HCT116 (cell line): ENCODE data around the gene CRISP1. TPM values are rescaled to one million over a fixed set of nuclear protein-coding genes. Genes with fewer than 3 reads are reported as not detected.
"Not testable (repeated sequence)": the region's sequence is repeated elsewhere in the genome, so short reads cannot be mapped to it uniquely, and the experiment has no call there.

Experiments used
- ATAC-seq: fragments of 200-7000 bp; cut with Tn5 transposase; 2 replicates; pipeline ENCODE4 v1.9.1; 2020; ENCODE audit warnings: mild to moderate bottlenecking, moderate library complexity
- BruUV-seq: library from RNA; stranded (reverse); fragments of 400-500 nt; replicated peaks from 2 replicates; lab custom pipeline; 2021; lab: Mats Ljungman, UMichigan
- CTCF ChIA-PET: fragments of 300-600 bp; sonication (Branson Sonifier 250); formaldehyde crosslinking; loops from one replicate; lab custom pipeline; 2021; ENCODE audit warnings: antibody characterized with exemption; lab: Charles Lee
- POLR2A ChIA-PET: fragments of 300-600, 350-600 bp; sonication (Branson Sonifier 250); formaldehyde crosslinking; loops from one replicate; lab custom pipeline; 2021; ENCODE audit warnings: antibody characterized with exemption; lab: Charles Lee
- RAD21 ChIA-PET, 2 experiments: fragments of 300-600 bp; sonication (Branson Sonifier 250); formaldehyde crosslinking; loops; one replicate each; lab custom pipeline; 2023; ENCODE audit warnings: low total read pairs in 2 of 2; ENCODE audit not compliant: uncharacterized antibody in 2 of 2, unreplicated experiment in 2 of 2, low non-redundant PET in 1 of 2; lab: Charles Lee
- DNase-seq: peaks from one replicate; pipeline ENCODE4 v3.0.0-alpha.2; 2010; ENCODE audit warnings: low read depth, low spot score
- H2AFZ ChIP-seq: fragments of 200-600 bp; shearing (Covaris generic), sonication (generic); 2 replicates; pipeline ENCODE4 v1.6.1; 2017; ENCODE audit warnings: low read depth, mixed run types, mixed read lengths, antibody characterized with exemption, low read length; ENCODE audit not compliant: poor library complexity, severe bottlenecking
- H3K27ac ChIP-seq: 2 replicates; pipeline ENCODE4 v1.5.1; 2012; ENCODE audit warnings: low read depth, low read length
- H3K27me3 ChIP-seq: fragments of 200-600 bp; sonication (generic); 2 replicates; pipeline ENCODE4 v1.6.1; 2016; ENCODE audit warnings: mixed run types, low read length, mixed read lengths; ENCODE audit not compliant: insufficient read depth
- H3K36me3 ChIP-seq, 2 experiments: fragments of 200-500 bp in 1 of 2; fragments of 200-600 bp in 1 of 2; sonication (Bioruptor generic) in 1 of 2; sonication (generic) in 1 of 2; 2 replicates each; pipeline versions ENCODE4 v1.5.1 to v1.6.1; 2014 to 2016; ENCODE audit warnings: low read length in 2 of 2, inconsistent platforms in 1 of 2, mixed read lengths in 1 of 2, mixed run types in 1 of 2; ENCODE audit not compliant: insufficient read depth in 2 of 2, control insufficient read depth in 1 of 2
- H3K4me1 ChIP-seq, 2 experiments: fragments of 200-600 bp in 1 of 2; sonication (generic) in 1 of 2; 2 replicates each; pipeline versions ENCODE4 v1.5.1 to v1.6.1; 2012 to 2017; ENCODE audit warnings: low read length in 2 of 2, inconsistent platforms in 1 of 2, mild to moderate bottlenecking in 1 of 2, mixed read lengths in 1 of 2, mixed run types in 1 of 2, moderate library complexity in 1 of 2; ENCODE audit not compliant: insufficient read depth in 2 of 2, control insufficient read depth in 1 of 2
- H3K4me2 ChIP-seq: fragments of 200-600 bp; sonication (generic); 2 replicates; pipeline ENCODE4 v1.6.1; 2017; ENCODE audit warnings: mixed run types, low read length, mixed read lengths
- H3K4me3 ChIP-seq, 2 experiments: fragments of 200-600 bp in 1 of 2; sonication (generic) in 1 of 2; replicated peaks in 1 of 2; 2 replicates each; pipeline ENCODE4 v1.5.1; 2011 to 2016; ENCODE audit warnings: low read length in 2 of 2, control low read depth in 1 of 2, low read depth in 1 of 2, mild to moderate bottlenecking in 1 of 2, mixed read lengths in 1 of 2, mixed run types in 1 of 2
- H3K79me2 ChIP-seq: fragments of 200-600 bp; sonication (generic); 2 replicates; pipeline ENCODE4 v1.6.1; 2017; ENCODE audit warnings: mild to moderate bottlenecking, mixed run types, low read length, moderate library complexity, mixed read lengths; ENCODE audit not compliant: insufficient read depth
- H3K9ac ChIP-seq: fragments of 200-600 bp; sonication (generic); 2 replicates; pipeline ENCODE4 v1.6.1; 2016; ENCODE audit warnings: low read length, mixed read lengths
- H3K9me2 ChIP-seq: fragments of 200-600 bp; sonication (generic), shearing (Covaris generic); 2 replicates; pipeline ENCODE4 v1.6.1; 2017; ENCODE audit warnings: mixed run types, mild to moderate bottlenecking, moderate library complexity; ENCODE audit not compliant: insufficient read depth
- H3K9me3 ChIP-seq, 2 experiments: fragments of 200-500 bp in 1 of 2; fragments of 200-600 bp in 1 of 2; sonication (Bioruptor generic) in 1 of 2; sonication (generic) in 1 of 2; 2 replicates each; pipeline ENCODE4 v1.6.1; 2014 to 2017; ENCODE audit warnings: low read length in 2 of 2, mixed read lengths in 2 of 2, inconsistent platforms in 1 of 2, low read depth in 1 of 2, mild to moderate bottlenecking in 1 of 2, mixed run types in 1 of 2, moderate library complexity in 1 of 2; ENCODE audit not compliant: control insufficient read depth in 1 of 2, insufficient read depth in 1 of 2
- H4K20me1 ChIP-seq: fragments of 200-600 bp; sonication (generic), shearing (Covaris generic); 2 replicates; pipeline ENCODE4 v1.6.1; 2017; ENCODE audit warnings: mixed run types, mild to moderate bottlenecking, moderate library complexity; ENCODE audit not compliant: insufficient read depth
- CBX3 ChIP-seq: IDR thresholded peaks from 2 replicates; pipeline ENCODE4 v1.6.1; 2012; ENCODE audit warnings: low read depth
- CEBPB ChIP-seq: IDR thresholded peaks from 2 replicates; pipeline ENCODE4 v1.6.1; 2012; ENCODE audit warnings: low read depth
- EZH2 ChIP-seq: fragments of 200-600 bp; sonication (generic); IDR thresholded peaks from 2 replicates; pipeline ENCODE4 v1.6.1; 2017; ENCODE audit warnings: antibody characterized with exemption, mixed run types
- EZH2phosphoT487 ChIP-seq: fragments of 200-600 bp; IDR thresholded peaks from 2 replicates; pipeline ENCODE4 v1.6.1; 2018; ENCODE audit warnings: antibody characterized with exemption, borderline replicate concordance
- JUND ChIP-seq: IDR thresholded peaks from 2 replicates; pipeline ENCODE4 v1.6.1; 2012
- POLR2A ChIP-seq: IDR thresholded peaks from 2 replicates; pipeline ENCODE4 v1.7.0; 2011; ENCODE audit warnings: borderline replicate concordance; ENCODE audit not compliant: insufficient read depth, insufficient read length; ENCODE audit errors: extremely low read depth
- TCF7L2 ChIP-seq: IDR thresholded peaks from 2 replicates; pipeline ENCODE4 v1.7.0; 2011; ENCODE audit warnings: borderline replicate concordance, inconsistent platforms; ENCODE audit not compliant: insufficient read depth, insufficient read length; ENCODE audit errors: extremely low read depth
- ZFX ChIP-seq: fragments of 450-650 bp; IDR thresholded peaks from 2 replicates; pipeline ENCODE4 v1.6.1; 2017
- ZNF274 ChIP-seq: fragments of 200-500 bp; sonication (Bioruptor generic); IDR thresholded peaks from 2 replicates; pipeline ENCODE4 v1.6.1; 2014; ENCODE audit warnings: mild to moderate bottlenecking, low read depth, low read length, inconsistent platforms
- intact Hi-C: fragments of 100-400 bp; cut with micrococcal nuclease; formaldehyde crosslinking; loops from 2 replicates; pipeline ENCODE4 v1.10.0; 2022
- total RNA-seq: library from RNA; stranded (reverse); gene quantifications from one replicate; pipeline ENCODE4 v1.2.1, GENCODE V29; 2021; ENCODE audit not compliant: unreplicated experiment
- TF ChIP-seq, protein P1 (sequence below): IDR thresholded peaks from 2 replicates; pipeline ENCODE4 v1.6.1; 2011; ENCODE audit warnings: mild to moderate bottlenecking, low read length, moderate library complexity; ENCODE audit not compliant: insufficient replicate concordance; ENCODE audit errors: extremely low read depth
- TF ChIP-seq, protein P2 (sequence below): IDR thresholded peaks from 2 replicates; pipeline ENCODE4 v1.6.1; 2012; ENCODE audit warnings: low read depth
- TF ChIP-seq, protein P3 (sequence below), 3 experiments: fragments of 200-600 bp in 1 of 3; sonication (generic) in 1 of 3; IDR thresholded peaks in 2 of 3; conservative IDR thresholded peaks in 1 of 3; 2 replicates each; pipeline ENCODE4 v1.5.1; 2012 to 2017; ENCODE audit warnings: low read depth in 2 of 3, low read length in 2 of 3, antibody characterized with exemption in 1 of 3, borderline replicate concordance in 1 of 3, control low read depth in 1 of 3, mild to moderate bottlenecking in 1 of 3, mixed read lengths in 1 of 3, mixed run types in 1 of 3, moderate library complexity in 1 of 3; ENCODE audit not compliant: insufficient read depth in 1 of 3

Gene CRISP1
- total RNA-seq, 1 experiment from 2014 or later = not detected

DNA sequence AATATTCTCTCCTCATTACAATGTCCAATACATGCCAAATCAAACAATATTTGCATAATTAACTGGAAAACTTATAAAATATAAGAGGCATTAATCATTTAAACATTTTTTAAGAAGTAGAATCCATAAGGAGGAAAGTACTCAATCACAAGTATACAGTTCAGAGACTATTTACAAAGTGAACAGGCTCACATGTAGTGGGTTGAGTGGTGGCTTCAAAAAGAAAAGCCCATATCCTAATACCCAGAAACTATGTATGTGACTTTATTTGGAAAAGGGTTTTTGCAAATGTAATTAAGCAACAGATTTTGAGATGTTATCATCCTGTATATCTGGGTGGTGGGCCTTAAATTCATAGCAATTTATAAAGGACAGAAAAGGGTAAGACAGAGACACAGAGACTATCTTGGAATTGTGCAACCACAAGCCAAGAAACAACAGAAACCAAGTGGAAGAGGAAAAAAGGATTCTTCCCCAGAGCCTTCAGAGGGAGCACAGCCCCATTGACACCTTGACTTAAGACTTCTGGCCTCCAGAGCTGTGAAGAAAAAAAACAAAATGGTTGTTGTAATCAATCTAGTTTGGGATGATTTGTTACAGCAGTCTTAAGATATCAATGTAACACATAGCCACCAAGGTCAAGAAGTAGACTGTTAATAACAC, 32.7 kb upstream of the CRISP1 start:
- TF ChIP-seq, protein P1, sequence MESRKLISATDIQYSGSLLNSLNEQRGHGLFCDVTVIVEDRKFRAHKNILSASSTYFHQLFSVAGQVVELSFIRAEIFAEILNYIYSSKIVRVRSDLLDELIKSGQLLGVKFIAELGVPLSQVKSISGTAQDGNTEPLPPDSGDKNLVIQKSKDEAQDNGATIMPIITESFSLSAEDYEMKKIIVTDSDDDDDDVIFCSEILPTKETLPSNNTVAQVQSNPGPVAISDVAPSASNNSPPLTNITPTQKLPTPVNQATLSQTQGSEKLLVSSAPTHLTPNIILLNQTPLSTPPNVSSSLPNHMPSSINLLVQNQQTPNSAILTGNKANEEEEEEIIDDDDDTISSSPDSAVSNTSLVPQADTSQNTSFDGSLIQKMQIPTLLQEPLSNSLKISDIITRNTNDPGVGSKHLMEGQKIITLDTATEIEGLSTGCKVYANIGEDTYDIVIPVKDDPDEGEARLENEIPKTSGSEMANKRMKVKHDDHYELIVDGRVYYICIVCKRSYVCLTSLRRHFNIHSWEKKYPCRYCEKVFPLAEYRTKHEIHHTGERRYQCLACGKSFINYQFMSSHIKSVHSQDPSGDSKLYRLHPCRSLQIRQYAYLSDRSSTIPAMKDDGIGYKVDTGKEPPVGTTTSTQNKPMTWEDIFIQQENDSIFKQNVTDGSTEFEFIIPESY = no peak
- TF ChIP-seq JUND (no peak), ZNF274 (no peak), POLR2A (no peak), EZH2 (no peak), CBX3 (no peak), ZFX (no peak), EZH2phosphoT487 (no peak), TCF7L2 (no peak), CEBPB (no peak)
- TF ChIP-seq, protein P2, sequence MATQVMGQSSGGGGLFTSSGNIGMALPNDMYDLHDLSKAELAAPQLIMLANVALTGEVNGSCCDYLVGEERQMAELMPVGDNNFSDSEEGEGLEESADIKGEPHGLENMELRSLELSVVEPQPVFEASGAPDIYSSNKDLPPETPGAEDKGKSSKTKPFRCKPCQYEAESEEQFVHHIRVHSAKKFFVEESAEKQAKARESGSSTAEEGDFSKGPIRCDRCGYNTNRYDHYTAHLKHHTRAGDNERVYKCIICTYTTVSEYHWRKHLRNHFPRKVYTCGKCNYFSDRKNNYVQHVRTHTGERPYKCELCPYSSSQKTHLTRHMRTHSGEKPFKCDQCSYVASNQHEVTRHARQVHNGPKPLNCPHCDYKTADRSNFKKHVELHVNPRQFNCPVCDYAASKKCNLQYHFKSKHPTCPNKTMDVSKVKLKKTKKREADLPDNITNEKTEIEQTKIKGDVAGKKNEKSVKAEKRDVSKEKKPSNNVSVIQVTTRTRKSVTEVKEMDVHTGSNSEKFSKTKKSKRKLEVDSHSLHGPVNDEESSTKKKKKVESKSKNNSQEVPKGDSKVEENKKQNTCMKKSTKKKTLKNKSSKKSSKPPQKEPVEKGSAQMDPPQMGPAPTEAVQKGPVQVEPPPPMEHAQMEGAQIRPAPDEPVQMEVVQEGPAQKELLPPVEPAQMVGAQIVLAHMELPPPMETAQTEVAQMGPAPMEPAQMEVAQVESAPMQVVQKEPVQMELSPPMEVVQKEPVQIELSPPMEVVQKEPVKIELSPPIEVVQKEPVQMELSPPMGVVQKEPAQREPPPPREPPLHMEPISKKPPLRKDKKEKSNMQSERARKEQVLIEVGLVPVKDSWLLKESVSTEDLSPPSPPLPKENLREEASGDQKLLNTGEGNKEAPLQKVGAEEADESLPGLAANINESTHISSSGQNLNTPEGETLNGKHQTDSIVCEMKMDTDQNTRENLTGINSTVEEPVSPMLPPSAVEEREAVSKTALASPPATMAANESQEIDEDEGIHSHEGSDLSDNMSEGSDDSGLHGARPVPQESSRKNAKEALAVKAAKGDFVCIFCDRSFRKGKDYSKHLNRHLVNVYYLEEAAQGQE = no peak
- TF ChIP-seq, protein P3, sequence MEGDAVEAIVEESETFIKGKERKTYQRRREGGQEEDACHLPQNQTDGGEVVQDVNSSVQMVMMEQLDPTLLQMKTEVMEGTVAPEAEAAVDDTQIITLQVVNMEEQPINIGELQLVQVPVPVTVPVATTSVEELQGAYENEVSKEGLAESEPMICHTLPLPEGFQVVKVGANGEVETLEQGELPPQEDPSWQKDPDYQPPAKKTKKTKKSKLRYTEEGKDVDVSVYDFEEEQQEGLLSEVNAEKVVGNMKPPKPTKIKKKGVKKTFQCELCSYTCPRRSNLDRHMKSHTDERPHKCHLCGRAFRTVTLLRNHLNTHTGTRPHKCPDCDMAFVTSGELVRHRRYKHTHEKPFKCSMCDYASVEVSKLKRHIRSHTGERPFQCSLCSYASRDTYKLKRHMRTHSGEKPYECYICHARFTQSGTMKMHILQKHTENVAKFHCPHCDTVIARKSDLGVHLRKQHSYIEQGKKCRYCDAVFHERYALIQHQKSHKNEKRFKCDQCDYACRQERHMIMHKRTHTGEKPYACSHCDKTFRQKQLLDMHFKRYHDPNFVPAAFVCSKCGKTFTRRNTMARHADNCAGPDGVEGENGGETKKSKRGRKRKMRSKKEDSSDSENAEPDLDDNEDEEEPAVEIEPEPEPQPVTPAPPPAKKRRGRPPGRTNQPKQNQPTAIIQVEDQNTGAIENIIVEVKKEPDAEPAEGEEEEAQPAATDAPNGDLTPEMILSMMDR (IDR thresholded peaks at IDR 0.05 in 2 of 3, conservative IDR thresholded peaks at IDR 0.05 in 1 of 3; ENCODE audit: borderline replicate concordance in 1 of 3, insufficient read depth in 1 of 3, low read depth in 2 of 3, low read length in 2 of 3) = no peak
- Histone ChIP-seq H3K4me1 (no peaks in the 10 kb centered on the region), H3K27ac (no peak overlapping the region), H3K9me3 (no peaks in the 10 kb centered on the region), H3K79me2 (no peaks in the 10 kb centered on the region), H3K9ac (no peak overlapping the region), H3K9me2 (no peaks in the 10 kb centered on the region), H3K36me3 (no peaks in the 10 kb centered on the region), H3K27me3 (no peaks in the 10 kb centered on the region), H4K20me1 (no peaks in the 10 kb centered on the region), H3K4me2 (no peak overlapping the region), H2AFZ (no peak overlapping the region), H3K4me3 (no peak overlapping the region)
- POLR2A ChIA-PET = no interaction called here
- intact Hi-C loops = no loop called here
- no peak for ATAC-seq
- no peak for DNase-seq
- no TSS peak for BruUV-seq
- CTCF ChIA-PET = no interaction called here
- RAD21 ChIA-PET = no interaction called here

DNA sequence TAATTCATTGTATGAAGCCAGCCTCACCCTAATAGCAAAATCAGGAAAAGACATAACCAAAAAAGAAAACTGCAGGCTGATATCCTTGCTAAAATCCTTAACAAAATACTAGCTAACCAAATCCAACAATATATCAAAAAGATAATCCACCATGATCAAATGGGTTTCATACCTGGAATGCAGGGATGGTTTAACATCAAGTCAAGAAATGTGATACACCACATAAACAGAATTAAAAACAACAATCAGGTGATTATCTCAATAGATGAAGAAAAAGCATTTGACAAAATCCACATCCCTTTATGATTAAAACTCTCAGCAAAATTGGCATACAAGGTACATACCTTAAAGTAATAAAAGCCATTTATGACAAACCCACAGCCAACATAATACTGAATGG, 29.2 kb upstream of the CRISP1 start:
- POLR2A ChIA-PET, BruUV-seq, intact Hi-C loops, H3K4me2 ChIP-seq, H3K9me2 ChIP-seq, H3K9ac ChIP-seq, H3K9me3 ChIP-seq, RAD21 ChIA-PET, CTCF ChIA-PET, H3K27ac ChIP-seq, ATAC-seq, H3K36me3 ChIP-seq, H3K4me3 ChIP-seq, H3K79me2 ChIP-seq, H4K20me1 ChIP-seq, DNase-seq, H3K4me1 ChIP-seq, H2AFZ ChIP-seq, H3K27me3 ChIP-seq: not testable (repeated sequence)
